DMS 273 (cell line): ENCODE data around the gene SLC44A1.

Experiments
- DNase-seq: peaks from one replicate; lab custom pipeline; 2025; ENCODE audit not compliant: unreplicated experiment; lab: John Stamatoyannopoulos, UW

SLC44A1 gene

DNA sequence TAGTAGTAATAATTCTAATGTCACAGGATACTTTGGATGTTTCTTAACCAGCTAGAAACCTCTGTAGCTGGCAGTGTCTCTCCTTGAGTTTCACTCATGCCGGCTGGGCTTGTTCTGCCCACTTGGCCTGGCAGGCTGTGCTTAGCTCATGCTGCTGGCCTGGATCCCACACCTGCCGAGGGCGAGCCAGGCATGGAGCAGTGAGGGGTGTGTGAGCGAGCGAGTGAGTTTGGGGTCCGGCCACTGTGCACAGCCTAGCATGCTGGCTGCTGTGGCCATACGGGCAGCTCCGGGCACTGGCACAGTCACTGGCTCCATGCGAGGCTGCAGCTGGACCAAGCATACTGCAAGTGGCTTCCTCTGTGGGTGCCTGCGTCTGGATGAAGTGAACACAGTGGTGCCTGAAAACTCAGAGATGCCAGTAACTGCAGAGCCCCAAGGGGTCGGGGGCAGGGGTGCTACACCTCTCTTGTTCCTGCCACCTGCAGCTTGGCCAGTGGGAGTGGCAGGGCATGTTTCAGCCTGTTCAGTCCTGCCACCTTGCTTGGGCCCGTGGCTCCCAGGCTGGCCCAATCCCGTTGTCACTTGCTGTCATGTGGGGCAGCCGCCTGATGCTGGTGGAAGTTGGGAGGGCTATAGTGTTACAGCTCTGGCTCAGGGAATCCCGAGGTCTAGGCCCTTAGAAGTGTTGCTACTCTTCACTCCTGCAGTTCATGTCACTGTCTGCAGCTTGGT lies 213.3 kb downstream of the SLC44A1 start:
- no peak for DNase-seq

DNA sequence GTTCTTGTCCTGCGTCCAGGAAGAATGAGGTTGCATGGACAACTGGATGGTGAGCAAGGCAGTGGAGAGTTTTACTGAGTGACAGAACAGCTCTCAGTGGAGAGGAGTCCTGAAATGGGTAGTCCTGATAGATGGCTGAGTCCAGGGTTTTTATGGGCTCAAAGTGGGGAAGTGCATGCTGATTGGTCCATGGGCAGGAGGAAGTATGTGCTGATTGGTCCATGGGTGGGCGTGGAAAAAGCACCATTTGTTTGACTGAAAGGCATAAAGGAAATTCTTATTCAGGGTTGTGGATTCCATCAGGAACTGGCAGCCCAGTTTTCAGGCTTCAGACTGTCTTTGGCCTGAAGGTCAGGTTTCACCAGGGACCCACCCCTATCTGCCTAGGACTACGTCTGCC lies 214.0 kb downstream of the SLC44A1 start:
- DNase-seq: peak; percentile 8

DNA sequence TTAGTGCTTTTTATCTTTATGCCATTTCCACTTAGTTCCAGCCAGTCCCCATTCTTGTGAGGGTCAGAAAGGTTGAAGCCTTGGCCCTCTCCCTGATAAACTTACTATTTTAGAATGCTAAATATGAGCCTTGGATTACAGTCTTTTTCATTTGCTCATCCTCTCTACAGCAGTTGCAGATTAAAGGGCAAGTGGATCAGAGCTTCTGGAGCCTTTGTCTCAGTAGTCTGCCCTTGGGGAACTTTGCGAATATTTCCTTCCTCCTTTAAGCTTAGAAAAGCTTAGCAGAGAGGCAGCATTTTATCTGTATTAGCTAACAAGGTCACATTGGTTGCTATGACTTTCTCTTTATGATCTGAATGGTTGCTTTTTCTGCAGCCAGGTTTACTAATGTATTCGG lies 214.9 kb downstream of the SLC44A1 start:
- no peak for DNase-seq

DNA sequence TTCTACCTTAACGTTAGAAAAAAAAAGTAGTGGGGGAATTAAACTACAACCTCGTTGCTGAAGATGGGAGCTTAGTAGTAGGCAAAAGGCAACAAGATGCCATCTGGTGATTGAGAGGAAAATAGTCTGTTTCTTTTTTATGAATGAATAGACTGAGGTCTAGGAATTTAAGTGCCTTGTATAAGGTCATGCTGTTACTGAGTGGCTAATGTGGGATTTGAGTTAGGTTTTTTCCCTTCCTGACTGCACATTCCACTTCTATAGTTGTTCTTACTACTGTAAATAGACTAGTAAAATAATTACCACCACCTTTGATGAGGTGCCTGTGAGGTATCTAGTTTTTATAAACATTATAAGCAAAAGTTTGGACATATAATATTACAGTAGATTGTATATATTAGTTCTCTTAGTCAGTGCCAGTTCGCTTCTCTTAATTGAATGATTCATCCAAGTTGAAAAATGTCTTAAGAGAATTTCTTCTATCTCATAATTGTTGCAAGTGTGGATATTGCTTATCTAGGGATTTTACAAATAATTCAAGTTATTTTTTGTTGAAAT lies 222.5 kb downstream of the SLC44A1 start:
- peak; percentile 32 for DNase-seq

DNA sequence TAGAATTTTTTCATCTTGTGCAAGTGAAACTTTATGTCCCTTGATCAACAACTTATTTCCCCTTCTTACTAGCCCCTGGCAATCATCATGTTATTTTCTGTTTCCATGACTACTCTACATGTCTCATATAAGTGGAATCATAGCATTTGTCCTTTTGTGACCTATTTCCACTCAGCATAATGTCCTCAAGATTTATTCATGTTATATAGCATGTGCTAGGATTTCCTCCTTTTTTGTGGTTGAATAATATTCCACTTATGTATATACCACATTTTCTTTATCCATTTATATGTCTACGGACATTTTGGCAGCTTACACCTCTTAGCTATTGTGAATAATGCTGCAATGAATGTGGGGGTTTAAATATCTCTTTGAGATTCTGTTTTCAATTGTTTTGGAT lies 224.4 kb downstream of the SLC44A1 start:
- DNase-seq: no peak

DNA sequence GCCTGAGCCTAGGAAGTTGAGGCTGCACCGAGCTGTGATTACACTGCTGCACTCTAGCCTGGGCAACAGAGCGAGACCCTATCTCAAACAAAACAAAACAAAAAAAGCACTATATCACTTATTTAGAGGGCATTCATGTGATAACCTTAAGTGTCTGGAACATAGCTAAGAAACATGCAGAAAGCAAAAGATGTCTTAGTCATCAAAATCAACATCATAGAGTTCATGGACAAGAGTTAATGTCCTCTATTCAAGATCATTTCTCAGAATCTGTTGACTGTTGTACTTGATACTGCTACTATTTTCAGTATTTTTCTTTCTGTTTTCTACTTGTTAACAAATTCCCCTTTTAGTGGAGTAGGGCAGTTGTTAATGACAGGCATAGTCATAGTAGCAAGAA lies 228.8 kb downstream of the SLC44A1 start:
- DNase-seq: no peak

DNA sequence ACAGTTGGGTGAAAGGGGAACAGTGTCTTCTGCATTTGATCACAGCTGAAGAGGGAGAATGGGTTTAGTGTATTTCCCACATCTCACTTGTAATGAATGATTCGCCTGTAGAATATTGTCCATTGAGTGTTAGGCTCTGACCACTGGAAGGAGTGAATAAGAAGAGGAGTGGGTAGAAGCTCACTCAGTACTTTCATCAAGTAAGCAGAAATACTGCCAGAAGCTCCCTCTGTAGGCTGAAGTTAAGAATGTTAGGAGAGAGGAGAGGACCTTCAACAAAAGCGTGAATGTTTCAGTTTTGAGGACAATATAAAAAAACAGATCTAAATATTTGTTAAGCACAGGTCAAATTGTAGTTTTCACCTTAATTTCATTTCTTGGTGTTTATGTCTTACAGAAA lies 230.9 kb downstream of the SLC44A1 start:
- DNase-seq: peak; percentile 44

DNA sequence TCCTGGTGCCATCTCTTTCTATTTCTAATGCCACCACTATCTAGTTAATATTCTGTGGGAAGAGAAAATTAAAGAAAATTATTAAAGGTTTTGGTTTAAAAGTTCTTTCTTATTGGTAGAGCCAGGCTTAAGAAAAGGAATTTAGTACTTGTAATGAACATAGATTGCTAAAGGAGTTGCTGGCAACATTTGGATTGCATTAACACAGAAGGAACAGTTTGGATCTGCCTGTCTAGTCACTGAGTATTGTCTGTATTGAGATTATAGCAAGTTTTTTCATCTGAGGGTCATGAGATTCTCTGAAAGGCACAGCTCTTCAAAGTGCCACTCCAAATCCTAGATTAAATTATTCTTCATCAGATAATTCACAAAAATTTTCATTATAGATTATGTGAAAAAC lies 235.4 kb downstream of the SLC44A1 start:
- no peak for DNase-seq

DNA sequence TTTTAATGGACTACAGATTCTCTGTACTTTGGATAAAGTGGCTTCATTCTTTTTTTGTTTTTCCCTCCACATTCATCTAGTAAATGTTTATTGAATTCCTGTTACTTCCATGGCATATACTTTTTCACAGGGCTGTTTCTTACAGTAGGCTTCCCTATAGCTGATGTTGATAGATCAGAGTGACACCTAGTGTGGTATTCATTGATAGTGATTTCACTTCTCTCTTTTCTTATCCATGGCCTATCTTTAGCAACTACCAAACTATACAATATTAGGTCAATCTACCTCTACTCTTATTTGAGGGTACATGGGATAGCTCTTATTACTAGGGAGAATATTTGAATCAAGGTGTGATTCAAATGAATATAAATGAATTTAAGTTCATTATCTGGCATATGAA lies 239.2 kb downstream of the SLC44A1 start:
- DNase-seq: no peak

DNA sequence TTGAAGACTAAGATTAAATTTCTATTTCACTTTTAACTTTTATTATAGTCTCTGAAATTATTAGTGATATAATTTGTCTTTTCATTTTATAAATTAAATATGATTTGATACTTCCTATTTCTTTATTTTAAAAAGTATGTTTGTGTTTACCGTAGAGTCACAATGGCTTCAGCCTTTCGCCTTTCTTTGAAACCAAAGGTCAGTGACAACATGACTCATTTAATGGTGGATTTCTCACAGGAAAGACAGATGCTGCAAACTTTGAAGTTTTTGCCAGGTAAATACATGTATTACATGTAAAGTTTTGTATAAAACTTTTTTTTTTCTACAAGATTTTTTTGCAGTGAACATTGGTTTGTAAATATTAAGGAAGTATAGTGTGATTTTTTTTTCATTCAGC lies 239.8 kb downstream of the SLC44A1 start:
- no peak for DNase-seq

DNA sequence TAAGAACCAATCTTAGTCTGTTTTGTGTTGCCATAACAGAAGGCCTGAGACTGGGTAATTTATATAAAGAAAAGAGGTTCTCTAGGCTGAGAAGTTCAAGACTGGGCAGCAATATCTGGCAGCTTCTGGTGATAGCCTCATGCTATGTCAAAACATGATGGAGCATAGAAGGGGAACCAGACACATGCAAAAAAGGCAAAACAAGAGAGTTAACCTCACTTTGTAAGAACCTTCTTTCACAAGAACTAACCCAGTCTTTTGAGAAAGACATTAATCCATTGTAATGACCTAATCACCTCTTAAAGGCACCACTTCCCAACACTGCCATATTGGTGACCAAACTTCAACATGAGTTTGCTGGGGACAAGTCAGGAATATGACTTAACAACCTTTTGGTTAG lies 240.7 kb downstream of the SLC44A1 start:
- no peak for DNase-seq
